ENCODE data around the gene PIGS.

GRCh38 chr17:28592260-28592659 is 20.9 kb upstream of the PIGS start:
- TF ChIP-seq POLR2A (IDR thresholded peaks at IDR 0.05) (no peak), CTCF (IDR thresholded peaks at IDR 0.05) (no peak)
